SK-N-MC (cell line): Measurements from ENCODE around the gene ACLY.

Experiments
- EZH2 ChIP-seq: fragments of 200-600 bp; sonication (generic); IDR thresholded peaks from one replicate; pipeline ENCODE4 v1.6.1; 2017; ENCODE audit warnings: antibody characterized with exemption
- POLR2AphosphoS5 ChIP-seq: IDR thresholded peaks from 2 replicates; pipeline ENCODE4 v1.6.1; 2012; ENCODE audit warnings: mild to moderate bottlenecking, low read depth, low read length, borderline replicate concordance

DNA sequence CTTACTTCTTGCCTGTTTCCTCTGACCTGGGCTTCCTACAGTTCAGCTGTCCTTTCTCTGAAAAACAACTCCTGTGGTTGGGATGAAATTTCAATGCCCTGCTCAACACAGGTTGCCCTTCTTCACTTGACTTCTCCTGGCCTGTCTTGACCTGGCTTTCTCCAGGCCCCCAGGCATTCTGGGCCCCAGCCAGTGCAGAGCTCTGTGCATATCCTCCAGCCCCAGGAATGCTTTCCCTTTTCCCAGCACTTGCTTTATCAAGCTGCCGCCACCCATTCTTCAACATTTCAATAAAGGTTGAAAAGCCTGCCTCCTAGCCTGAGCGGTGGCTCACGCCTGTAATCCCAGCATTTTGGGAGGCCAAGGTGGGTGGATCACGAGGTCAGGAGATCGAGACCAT is 22.4 kb upstream of the ACLY start:
- TF ChIP-seq POLR2AphosphoS5 (no peak), EZH2 (no peak)
